Panc1 (cell line): ENCODE data around the gene PIK3R1. TPM values are rescaled to one million over a fixed set of nuclear protein-coding genes. Genes with fewer than 3 reads are reported as not detected.

Source experiments
- ATAC-seq: fragments of 200-7000 bp; cut with Tn5 transposase; 2 replicates; pipeline ENCODE4 v1.9.1; 2020; ENCODE audit warnings: mild to moderate bottlenecking, moderate library complexity
- BruUV-seq: library from RNA; stranded (reverse); fragments of 400-500 nt; replicated peaks from 2 replicates; lab custom pipeline; 2021; lab: Mats Ljungman, UMichigan
- CTCF ChIA-PET: fragments of 300-600 bp; sonication (Branson Sonifier 250); formaldehyde crosslinking; loops from one replicate; lab custom pipeline; 2022; ENCODE audit warnings: antibody characterized with exemption; lab: Charles Lee
- POLR2A ChIA-PET: fragments of 300-600 bp; sonication (Branson Sonifier 250); formaldehyde crosslinking; loops from one replicate; lab custom pipeline; 2022; ENCODE audit warnings: antibody characterized with exemption; lab: Charles Lee
- DNase-seq: peaks from one replicate; pipeline ENCODE4 v3.0.0-alpha.2; 2010; ENCODE audit warnings: low read depth, low spot score
- H3K27ac ChIP-seq: 2 replicates; pipeline ENCODE4 v1.5.1; 2011; ENCODE audit warnings: mild to moderate bottlenecking, low read length, inconsistent platforms
- H3K27me3 ChIP-seq: fragments of 200-500 bp; sonication (Bioruptor generic); 2 replicates; pipeline ENCODE4 v1.6.0; 2014; ENCODE audit warnings: low read length, inconsistent platforms; ENCODE audit not compliant: control insufficient read depth, insufficient read depth
- H3K36me3 ChIP-seq: fragments of 200-500 bp; sonication (Bioruptor generic); 2 replicates; pipeline ENCODE4 v1.5.1; 2014; ENCODE audit warnings: inconsistent platforms, mild to moderate bottlenecking, low read length, moderate library complexity; ENCODE audit not compliant: control insufficient read depth, insufficient read depth
- H3K4me1 ChIP-seq: 2 replicates; pipeline ENCODE4 v1.5.1; 2011; ENCODE audit warnings: inconsistent platforms, mild to moderate bottlenecking, low read length, moderate library complexity; ENCODE audit not compliant: control insufficient read depth, insufficient read depth
- H3K4me3 ChIP-seq, 2 experiments: 2 replicates each; pipeline ENCODE4 v1.5.1; 2011 to 2012; ENCODE audit warnings: low read depth in 2 of 2, low read length in 2 of 2, mild to moderate bottlenecking in 2 of 2, inconsistent platforms in 1 of 2, moderate library complexity in 1 of 2
- H3K9me3 ChIP-seq: fragments of 200-500 bp; sonication (Bioruptor generic); 2 replicates; pipeline ENCODE4 v1.5.1; 2014; ENCODE audit warnings: low read depth, mild to moderate bottlenecking, inconsistent platforms, low read length, moderate library complexity; ENCODE audit not compliant: control insufficient read depth, insufficient read depth
- POLR2AphosphoS5 ChIP-seq: IDR thresholded peaks from 2 replicates; pipeline ENCODE4 v1.6.1; 2012; ENCODE audit warnings: mild to moderate bottlenecking, low read depth, low read length, moderate library complexity
- SIN3A ChIP-seq: IDR thresholded peaks from 2 replicates; pipeline ENCODE4 v1.6.1; 2012; ENCODE audit warnings: low read depth, mild to moderate bottlenecking, low read length, moderate library complexity, borderline replicate concordance; ENCODE audit not compliant: insufficient read depth
- TCF7L2 ChIP-seq: IDR thresholded peaks from 2 replicates; pipeline ENCODE4 v1.6.1; 2011; ENCODE audit warnings: mild to moderate bottlenecking, low read depth, low read length, inconsistent platforms
- in situ Hi-C: cut with HindIII; loops from 2 replicates; pipeline ENCODE4 v1.10.0; 2016; ENCODE audit warnings: low sequenced_read_pairs, low pct_unique_long_range_greater_than_20kb
- intact Hi-C: fragments of 100-400 bp; cut with micrococcal nuclease; formaldehyde crosslinking; loops from one replicate; pipeline ENCODE4 v1.10.0; 2022; ENCODE audit not compliant: unreplicated experiment
- total RNA-seq: library from RNA; stranded (reverse); gene quantifications from one replicate; pipeline ENCODE4 v1.2.1, GENCODE V29; 2021; ENCODE audit not compliant: unreplicated experiment
- TF ChIP-seq, protein P1 (sequence below), 2 experiments: IDR thresholded peaks; 2 replicates each; pipeline ENCODE4 v1.6.1; 2011 to 2012; ENCODE audit warnings: low read depth in 2 of 2, control low read depth in 1 of 2, low read length in 1 of 2, mild to moderate bottlenecking in 1 of 2, moderate library complexity in 1 of 2; ENCODE audit not compliant: insufficient read depth in 1 of 2
- TF ChIP-seq, protein P2 (sequence below): fragments of 450-650 bp; IDR thresholded peaks from 2 replicates; pipeline ENCODE4 v1.5.1; 2017; ENCODE audit warnings: mild to moderate bottlenecking

Gene PIK3R1
- total RNA-seq, 1 experiment from 2014 or later = 23.4 TPM

DNA sequence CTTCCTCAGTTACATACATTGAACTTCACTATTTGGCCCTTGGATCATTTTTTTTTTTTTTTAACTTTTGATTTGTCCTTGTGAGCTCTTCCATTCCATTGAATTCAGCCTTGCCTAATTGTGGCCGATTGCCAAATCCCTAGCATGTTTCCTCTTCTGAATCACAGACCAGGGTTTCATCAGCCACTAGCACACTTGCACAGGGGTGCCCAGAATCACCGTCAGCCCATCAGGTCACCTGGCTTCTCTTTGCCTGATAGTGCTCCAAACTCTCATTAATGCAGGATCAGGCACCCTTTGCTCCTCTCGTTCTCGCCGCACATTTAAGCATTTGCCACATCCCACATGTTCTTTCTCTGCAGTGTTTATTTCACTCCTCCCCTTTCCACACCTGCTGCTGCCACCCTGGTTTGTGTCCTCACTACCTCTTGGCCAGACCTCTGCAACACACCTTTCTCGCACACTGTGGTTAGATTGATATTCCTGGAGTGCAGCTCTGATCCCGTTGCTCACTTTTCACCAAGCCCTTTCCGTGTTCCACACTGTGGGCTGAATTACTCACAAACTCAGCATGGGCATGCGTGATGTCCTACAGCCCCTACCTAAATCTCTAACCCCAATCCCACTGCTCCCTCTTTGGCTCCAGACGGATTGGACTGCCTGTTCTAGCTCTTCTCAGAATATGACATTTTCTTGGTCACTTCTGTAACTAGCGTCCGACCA, 9.8 kb downstream of the PIK3R1 start:
- ATAC-seq = no peak
- peaks cover 4% of the 10 kb centered on the region; the same call in 1 of the 2 replicates for H3K36me3 ChIP-seq
- H3K9me3 ChIP-seq = no peaks in the 10 kb centered on the region
- no peaks in the 10 kb centered on the region for H3K27me3 ChIP-seq
- TF ChIP-seq, protein P1, sequence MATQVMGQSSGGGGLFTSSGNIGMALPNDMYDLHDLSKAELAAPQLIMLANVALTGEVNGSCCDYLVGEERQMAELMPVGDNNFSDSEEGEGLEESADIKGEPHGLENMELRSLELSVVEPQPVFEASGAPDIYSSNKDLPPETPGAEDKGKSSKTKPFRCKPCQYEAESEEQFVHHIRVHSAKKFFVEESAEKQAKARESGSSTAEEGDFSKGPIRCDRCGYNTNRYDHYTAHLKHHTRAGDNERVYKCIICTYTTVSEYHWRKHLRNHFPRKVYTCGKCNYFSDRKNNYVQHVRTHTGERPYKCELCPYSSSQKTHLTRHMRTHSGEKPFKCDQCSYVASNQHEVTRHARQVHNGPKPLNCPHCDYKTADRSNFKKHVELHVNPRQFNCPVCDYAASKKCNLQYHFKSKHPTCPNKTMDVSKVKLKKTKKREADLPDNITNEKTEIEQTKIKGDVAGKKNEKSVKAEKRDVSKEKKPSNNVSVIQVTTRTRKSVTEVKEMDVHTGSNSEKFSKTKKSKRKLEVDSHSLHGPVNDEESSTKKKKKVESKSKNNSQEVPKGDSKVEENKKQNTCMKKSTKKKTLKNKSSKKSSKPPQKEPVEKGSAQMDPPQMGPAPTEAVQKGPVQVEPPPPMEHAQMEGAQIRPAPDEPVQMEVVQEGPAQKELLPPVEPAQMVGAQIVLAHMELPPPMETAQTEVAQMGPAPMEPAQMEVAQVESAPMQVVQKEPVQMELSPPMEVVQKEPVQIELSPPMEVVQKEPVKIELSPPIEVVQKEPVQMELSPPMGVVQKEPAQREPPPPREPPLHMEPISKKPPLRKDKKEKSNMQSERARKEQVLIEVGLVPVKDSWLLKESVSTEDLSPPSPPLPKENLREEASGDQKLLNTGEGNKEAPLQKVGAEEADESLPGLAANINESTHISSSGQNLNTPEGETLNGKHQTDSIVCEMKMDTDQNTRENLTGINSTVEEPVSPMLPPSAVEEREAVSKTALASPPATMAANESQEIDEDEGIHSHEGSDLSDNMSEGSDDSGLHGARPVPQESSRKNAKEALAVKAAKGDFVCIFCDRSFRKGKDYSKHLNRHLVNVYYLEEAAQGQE (IDR thresholded peaks at IDR 0.05; ENCODE audit: insufficient read depth in 1 of 2, low read depth in 2 of 2, low read length in 1 of 2) = no peak
- TF ChIP-seq TCF7L2 (no peak), SIN3A (no peak), POLR2AphosphoS5 (no peak)
- TF ChIP-seq, protein P2, sequence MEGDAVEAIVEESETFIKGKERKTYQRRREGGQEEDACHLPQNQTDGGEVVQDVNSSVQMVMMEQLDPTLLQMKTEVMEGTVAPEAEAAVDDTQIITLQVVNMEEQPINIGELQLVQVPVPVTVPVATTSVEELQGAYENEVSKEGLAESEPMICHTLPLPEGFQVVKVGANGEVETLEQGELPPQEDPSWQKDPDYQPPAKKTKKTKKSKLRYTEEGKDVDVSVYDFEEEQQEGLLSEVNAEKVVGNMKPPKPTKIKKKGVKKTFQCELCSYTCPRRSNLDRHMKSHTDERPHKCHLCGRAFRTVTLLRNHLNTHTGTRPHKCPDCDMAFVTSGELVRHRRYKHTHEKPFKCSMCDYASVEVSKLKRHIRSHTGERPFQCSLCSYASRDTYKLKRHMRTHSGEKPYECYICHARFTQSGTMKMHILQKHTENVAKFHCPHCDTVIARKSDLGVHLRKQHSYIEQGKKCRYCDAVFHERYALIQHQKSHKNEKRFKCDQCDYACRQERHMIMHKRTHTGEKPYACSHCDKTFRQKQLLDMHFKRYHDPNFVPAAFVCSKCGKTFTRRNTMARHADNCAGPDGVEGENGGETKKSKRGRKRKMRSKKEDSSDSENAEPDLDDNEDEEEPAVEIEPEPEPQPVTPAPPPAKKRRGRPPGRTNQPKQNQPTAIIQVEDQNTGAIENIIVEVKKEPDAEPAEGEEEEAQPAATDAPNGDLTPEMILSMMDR = no peak
- peaks cover 3% of the 10 kb centered on the region; the same call in 1 of the 2 replicates for H3K4me1 ChIP-seq
- no peak overlapping the region for H3K27ac ChIP-seq
- in situ Hi-C loops (no loop called here), intact Hi-C loops (no loop called here)
- H3K4me3 ChIP-seq = no peak overlapping the region
- no peak for DNase-seq
- CTCF ChIA-PET = no interaction called here
- no TSS peak for BruUV-seq
- POLR2A ChIA-PET = no interaction called here

DNA sequence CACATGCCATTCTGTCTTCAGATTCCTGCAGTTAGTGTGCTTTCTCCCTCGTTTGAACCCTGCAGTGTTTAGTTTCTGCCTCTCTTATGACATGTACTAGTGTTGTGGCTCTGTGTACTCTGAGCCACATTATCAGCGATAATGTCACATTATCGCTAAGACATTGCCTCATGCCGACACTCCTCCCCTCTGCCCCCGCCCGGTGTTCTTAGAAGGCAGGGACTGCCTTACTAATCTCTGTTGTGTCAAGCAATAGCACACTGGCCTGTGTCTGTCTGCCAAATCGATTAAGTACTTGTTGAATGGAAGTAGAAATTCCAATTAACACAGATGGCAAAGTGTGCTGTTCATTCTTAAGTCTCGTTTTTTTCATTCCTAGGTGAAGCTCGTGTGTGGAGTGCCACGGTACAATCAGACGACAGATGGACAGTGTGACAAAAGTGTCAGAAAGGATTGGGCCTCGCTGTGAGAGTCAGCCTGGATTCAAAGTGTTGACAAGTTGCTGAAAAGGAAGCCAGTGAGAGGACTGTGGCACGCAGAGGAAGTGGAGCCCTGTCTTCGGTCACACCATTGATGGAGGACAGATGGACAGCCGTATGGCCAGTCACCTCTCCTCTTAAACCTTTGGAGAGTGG, 10.5 kb downstream of the PIK3R1 start:
- Histone ChIP-seq H3K27me3 (no peaks in the 10 kb centered on the region), H3K27ac (no peak overlapping the region), H3K4me1 (peaks cover 3% of the 10 kb centered on the region; the same call in 1 of the 2 replicates), H3K9me3 (no peaks in the 10 kb centered on the region), H3K4me3 (no peak overlapping the region), H3K36me3 (peaks cover 4% of the 10 kb centered on the region; the same call in 1 of the 2 replicates)
- CTCF ChIA-PET = no interaction called here
- TF ChIP-seq POLR2AphosphoS5 = no peak
- TF ChIP-seq SIN3A = no peak
- TF ChIP-seq TCF7L2 = no peak
- TF ChIP-seq, protein P2 = no peak
- TF ChIP-seq, protein P1 (IDR thresholded peaks at IDR 0.05; ENCODE audit: insufficient read depth in 1 of 2, low read depth in 2 of 2, low read length in 1 of 2) = no peak
- DNase-seq (no peak), ATAC-seq (no peak)
- BruUV-seq = no TSS peak
- intact Hi-C loops = no loop called here
- POLR2A ChIA-PET = no interaction called here
- in situ Hi-C loops = no loop called here
